DND-41 (cell line): Measurements from ENCODE around the gene ZNF622.

Experiments
- EZH2 ChIP-seq: IDR thresholded peaks from 3 replicates; pipeline ENCODE4 v1.6.1; 2012; ENCODE audit warnings: borderline replicate concordance, low read depth, mild to moderate bottlenecking, moderate library complexity, low read length, inconsistent platforms; ENCODE audit not compliant: severe bottlenecking
- TF ChIP-seq, protein P1 (sequence below): IDR thresholded peaks from 2 replicates; pipeline ENCODE4 v1.5.1; 2012; ENCODE audit warnings: borderline replicate concordance, low read length, moderate library complexity, mild to moderate bottlenecking; ENCODE audit not compliant: poor library complexity, severe bottlenecking; ENCODE audit errors: extremely low read depth

DNA sequence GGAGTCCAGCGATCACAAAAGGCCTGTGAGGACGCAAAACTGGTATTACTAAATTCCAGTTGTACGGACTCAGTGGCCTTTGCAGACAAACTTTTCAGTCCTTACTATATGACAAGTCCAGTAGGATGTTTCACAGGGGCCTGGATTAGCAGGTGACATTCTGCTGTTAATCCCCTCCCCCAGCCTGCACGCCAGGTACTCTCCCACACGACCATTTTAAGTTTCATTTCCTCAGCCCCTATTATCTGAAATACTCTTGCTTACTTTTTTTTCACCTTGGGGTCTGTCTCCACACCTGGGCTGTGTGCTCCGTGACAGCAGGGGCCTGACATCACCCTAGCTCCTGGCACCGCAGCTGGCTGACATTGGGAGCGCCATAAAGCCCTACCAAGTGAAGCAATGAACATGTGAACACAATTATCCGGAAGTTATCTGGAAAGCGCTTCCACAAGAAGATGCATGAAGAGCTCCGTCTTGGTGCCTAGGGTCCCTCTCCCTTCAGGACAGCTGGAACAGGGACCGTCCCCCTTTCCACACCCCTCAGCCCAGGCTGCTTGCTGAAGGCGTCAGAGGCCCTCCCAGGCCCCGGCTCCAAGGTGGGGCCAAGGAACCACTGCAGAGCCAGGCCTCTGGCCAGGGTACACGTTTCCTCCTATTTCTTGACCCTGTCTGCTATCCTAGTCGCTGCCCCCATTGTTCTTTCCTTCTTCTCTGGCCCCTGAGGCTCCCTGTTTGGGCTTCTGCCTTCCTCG, 39.7 kb upstream of the ZNF622 start:
- TF ChIP-seq, protein P1, sequence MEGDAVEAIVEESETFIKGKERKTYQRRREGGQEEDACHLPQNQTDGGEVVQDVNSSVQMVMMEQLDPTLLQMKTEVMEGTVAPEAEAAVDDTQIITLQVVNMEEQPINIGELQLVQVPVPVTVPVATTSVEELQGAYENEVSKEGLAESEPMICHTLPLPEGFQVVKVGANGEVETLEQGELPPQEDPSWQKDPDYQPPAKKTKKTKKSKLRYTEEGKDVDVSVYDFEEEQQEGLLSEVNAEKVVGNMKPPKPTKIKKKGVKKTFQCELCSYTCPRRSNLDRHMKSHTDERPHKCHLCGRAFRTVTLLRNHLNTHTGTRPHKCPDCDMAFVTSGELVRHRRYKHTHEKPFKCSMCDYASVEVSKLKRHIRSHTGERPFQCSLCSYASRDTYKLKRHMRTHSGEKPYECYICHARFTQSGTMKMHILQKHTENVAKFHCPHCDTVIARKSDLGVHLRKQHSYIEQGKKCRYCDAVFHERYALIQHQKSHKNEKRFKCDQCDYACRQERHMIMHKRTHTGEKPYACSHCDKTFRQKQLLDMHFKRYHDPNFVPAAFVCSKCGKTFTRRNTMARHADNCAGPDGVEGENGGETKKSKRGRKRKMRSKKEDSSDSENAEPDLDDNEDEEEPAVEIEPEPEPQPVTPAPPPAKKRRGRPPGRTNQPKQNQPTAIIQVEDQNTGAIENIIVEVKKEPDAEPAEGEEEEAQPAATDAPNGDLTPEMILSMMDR, result no peak
- no peak for TF ChIP-seq EZH2
